HepG2 (cell line): ENCODE data around the gene ENO2. TPM values are rescaled to one million over a fixed set of nuclear protein-coding genes. Genes with fewer than 3 reads are reported as not detected.

ENCODE experiments used
- ATRX ChIP-seq: sonication (generic); formaldehyde crosslinking; IDR thresholded peaks from 2 replicates; pipeline ENCODE4 v1.4.0; 2020; ENCODE audit warnings: missing genetic modification reagents, borderline replicate concordance
- CREB3 ChIP-seq: sonication (generic); formaldehyde crosslinking; IDR thresholded peaks from 2 replicates; pipeline ENCODE4 v1.5.0; 2020; ENCODE audit warnings: missing genetic modification reagents
- FOXO1 ChIP-seq: sonication (generic); formaldehyde crosslinking; IDR thresholded peaks from 2 replicates; pipeline ENCODE4 v1.4.0; 2020; ENCODE audit warnings: missing genetic modification reagents
- HIVEP1 ChIP-seq: sonication (generic); formaldehyde crosslinking; IDR thresholded peaks from 2 replicates; pipeline ENCODE4 v1.4.0; 2020; ENCODE audit warnings: mild to moderate bottlenecking, missing genetic modification reagents
- SIX4 ChIP-seq: sonication (generic); formaldehyde crosslinking; IDR thresholded peaks from 2 replicates; pipeline ENCODE4 v1.4.0; 2020; ENCODE audit warnings: missing genetic modification reagents
- ZNF143 ChIP-seq: sonication (generic); formaldehyde crosslinking; IDR thresholded peaks from 2 replicates; pipeline ENCODE4 v1.4.0; 2020; ENCODE audit warnings: missing genetic modification reagents
- ZNF432 ChIP-seq: sonication (generic); formaldehyde crosslinking; IDR thresholded peaks from 2 replicates; pipeline ENCODE4 v1.5.0; 2020; ENCODE audit warnings: missing genetic modification reagents, mild to moderate bottlenecking, borderline replicate concordance
- ZSCAN30 ChIP-seq: sonication (generic); formaldehyde crosslinking; IDR thresholded peaks from 2 replicates; pipeline ENCODE4 v1.5.0; 2020; ENCODE audit warnings: mild to moderate bottlenecking, missing genetic modification reagents
- polyA plus RNA-seq, 8 experiments: library from polyadenylated mRNA; depleted of rRNA in 3 of 8; stranded (reverse) in 7 of 8; unstranded in 1 of 8; fragments of >200 nt; fragmentation: Illumina TruSeq in 4 of 8; extraction: Trizol in 4 of 8; gene quantifications; 2 replicates each; pipeline versions ENCODE4 v1.2.1 to v1.2.3, GENCODE V29; 2011 to 2016; ENCODE audit warnings: low read depth in 4 of 8, missing spikeins in 1 of 8, mixed read lengths in 1 of 8; ENCODE audit not compliant: insufficient read depth in 1 of 8
- total RNA-seq, 5 experiments: library from RNA; depleted of rRNA; stranded (reverse); fragments of >200 nt; fragmentation: Illumina TruSeq; extraction: Trizol; gene quantifications; 2 replicates each; pipeline ENCODE4 v1.2.3, GENCODE V29; 2016; ENCODE audit warnings: low read depth in 1 of 5
- TF ChIP-seq, protein P1 (sequence below): sonication (generic); formaldehyde crosslinking; IDR thresholded peaks from 2 replicates; pipeline ENCODE4 v1.5.1; 2020; ENCODE audit warnings: mild to moderate bottlenecking, missing genetic modification reagents, moderate library complexity
- TF ChIP-seq, protein P2 (sequence below): sonication (generic); formaldehyde crosslinking; conservative IDR thresholded peaks from 2 replicates; pipeline ENCODE4 v1.8.0; 2022; ENCODE audit warnings: low read depth, missing genetic modification reagents

Gene ENO2
- total and polyA plus RNA-seq, 2 of the 13 experiments (the other 11 are each of a cell fraction or from before 2014, with no cell fraction given): 19.3 to 136 TPM

GRCh38 chr12:6890789-6891645 lies 23.4 kb upstream of the ENO2 start (continued):
- TF ChIP-seq, protein P1, sequence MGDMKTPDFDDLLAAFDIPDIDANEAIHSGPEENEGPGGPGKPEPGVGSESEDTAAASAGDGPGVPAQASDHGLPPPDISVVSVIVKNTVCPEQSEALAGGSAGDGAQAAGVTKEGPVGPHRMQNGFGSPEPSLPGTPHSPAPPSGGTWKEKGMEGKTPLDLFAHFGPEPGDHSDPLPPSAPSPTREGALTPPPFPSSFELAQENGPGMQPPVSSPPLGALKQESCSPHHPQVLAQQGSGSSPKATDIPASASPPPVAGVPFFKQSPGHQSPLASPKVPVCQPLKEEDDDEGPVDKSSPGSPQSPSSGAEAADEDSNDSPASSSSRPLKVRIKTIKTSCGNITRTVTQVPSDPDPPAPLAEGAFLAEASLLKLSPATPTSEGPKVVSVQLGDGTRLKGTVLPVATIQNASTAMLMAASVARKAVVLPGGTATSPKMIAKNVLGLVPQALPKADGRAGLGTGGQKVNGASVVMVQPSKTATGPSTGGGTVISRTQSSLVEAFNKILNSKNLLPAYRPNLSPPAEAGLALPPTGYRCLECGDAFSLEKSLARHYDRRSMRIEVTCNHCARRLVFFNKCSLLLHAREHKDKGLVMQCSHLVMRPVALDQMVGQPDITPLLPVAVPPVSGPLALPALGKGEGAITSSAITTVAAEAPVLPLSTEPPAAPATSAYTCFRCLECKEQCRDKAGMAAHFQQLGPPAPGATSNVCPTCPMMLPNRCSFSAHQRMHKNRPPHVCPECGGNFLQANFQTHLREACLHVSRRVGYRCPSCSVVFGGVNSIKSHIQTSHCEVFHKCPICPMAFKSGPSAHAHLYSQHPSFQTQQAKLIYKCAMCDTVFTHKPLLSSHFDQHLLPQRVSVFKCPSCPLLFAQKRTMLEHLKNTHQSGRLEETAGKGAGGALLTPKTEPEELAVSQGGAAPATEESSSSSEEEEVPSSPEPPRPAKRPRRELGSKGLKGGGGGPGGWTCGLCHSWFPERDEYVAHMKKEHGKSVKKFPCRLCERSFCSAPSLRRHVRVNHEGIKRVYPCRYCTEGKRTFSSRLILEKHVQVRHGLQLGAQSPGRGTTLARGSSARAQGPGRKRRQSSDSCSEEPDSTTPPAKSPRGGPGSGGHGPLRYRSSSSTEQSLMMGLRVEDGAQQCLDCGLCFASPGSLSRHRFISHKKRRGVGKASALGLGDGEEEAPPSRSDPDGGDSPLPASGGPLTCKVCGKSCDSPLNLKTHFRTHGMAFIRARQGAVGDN (CRISPR knock-in tag): peak; percentile 96
- TF ChIP-seq, protein P2, sequence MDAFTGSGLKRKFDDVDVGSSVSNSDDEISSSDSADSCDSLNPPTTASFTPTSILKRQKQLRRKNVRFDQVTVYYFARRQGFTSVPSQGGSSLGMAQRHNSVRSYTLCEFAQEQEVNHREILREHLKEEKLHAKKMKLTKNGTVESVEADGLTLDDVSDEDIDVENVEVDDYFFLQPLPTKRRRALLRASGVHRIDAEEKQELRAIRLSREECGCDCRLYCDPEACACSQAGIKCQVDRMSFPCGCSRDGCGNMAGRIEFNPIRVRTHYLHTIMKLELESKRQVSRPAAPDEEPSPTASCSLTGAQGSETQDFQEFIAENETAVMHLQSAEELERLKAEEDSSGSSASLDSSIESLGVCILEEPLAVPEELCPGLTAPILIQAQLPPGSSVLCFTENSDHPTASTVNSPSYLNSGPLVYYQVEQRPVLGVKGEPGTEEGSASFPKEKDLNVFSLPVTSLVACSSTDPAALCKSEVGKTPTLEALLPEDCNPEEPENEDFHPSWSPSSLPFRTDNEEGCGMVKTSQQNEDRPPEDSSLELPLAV (CRISPR knock-in tag): no peak
- TF ChIP-seq SIX4 (CRISPR knock-in tag): no peak
- peak; percentile 70; the same call in 1 of the 2 replicates for TF ChIP-seq FOXO1 (CRISPR knock-in tag)
- TF ChIP-seq ZSCAN30 (CRISPR knock-in tag): no peak
- TF ChIP-seq ZNF432 (CRISPR knock-in tag): no peak
- TF ChIP-seq ZNF143: peak; percentile 40
- no peak for TF ChIP-seq ATRX (CRISPR knock-in tag)
- peak; percentile 21; the same call in 1 of the 2 replicates for TF ChIP-seq HIVEP1 (CRISPR knock-in tag)
- TF ChIP-seq CREB3 (CRISPR knock-in tag): peak; percentile 62; the same call in 1 of the 2 replicates
